DOHH2 (cell line): ENCODE measurements around the gene TPM1.

Experiments
- EZH2phosphoT487 ChIP-seq: fragments of 200-600 bp; sonication (generic); IDR thresholded peaks from 2 replicates; pipeline ENCODE4 v1.6.1; 2017; ENCODE audit warnings: borderline replicate concordance, mild to moderate bottlenecking, antibody characterized with exemption, low read length, moderate library complexity, mixed read lengths
- TF ChIP-seq, protein P1 (sequence below): fragments of 200-600 bp; sonication (generic); IDR thresholded peaks from one replicate; pipeline ENCODE4 v1.5.1; 2014; ENCODE audit warnings: antibody characterized with exemption, mild to moderate bottlenecking, low read depth, low read length; ENCODE audit not compliant: poor library complexity, severe bottlenecking

DNA sequence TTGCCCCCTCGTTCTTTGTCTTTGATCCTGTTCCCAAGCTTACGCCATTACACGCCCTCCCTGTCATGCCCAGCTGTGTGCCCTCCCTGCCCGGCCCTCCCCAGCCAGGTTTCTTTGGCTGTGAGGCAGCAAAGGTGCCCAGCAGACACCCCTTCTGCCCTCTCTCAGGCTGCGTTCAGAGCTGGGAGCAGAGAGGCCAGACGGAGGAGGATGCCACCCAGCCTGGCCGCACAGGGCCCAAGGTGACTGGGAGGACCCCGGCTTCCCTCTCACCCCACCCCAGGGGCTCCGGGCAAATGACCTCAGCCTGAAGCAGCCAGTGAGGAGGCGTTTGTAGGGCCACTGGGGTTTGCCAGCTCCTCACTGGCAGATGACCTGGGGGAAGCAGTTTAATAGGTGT, 48.3 kb downstream of the TPM1 start:
- TF ChIP-seq, protein P1, sequence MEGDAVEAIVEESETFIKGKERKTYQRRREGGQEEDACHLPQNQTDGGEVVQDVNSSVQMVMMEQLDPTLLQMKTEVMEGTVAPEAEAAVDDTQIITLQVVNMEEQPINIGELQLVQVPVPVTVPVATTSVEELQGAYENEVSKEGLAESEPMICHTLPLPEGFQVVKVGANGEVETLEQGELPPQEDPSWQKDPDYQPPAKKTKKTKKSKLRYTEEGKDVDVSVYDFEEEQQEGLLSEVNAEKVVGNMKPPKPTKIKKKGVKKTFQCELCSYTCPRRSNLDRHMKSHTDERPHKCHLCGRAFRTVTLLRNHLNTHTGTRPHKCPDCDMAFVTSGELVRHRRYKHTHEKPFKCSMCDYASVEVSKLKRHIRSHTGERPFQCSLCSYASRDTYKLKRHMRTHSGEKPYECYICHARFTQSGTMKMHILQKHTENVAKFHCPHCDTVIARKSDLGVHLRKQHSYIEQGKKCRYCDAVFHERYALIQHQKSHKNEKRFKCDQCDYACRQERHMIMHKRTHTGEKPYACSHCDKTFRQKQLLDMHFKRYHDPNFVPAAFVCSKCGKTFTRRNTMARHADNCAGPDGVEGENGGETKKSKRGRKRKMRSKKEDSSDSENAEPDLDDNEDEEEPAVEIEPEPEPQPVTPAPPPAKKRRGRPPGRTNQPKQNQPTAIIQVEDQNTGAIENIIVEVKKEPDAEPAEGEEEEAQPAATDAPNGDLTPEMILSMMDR: no peak
- no peak for TF ChIP-seq EZH2phosphoT487
